GM18861 (cell line): ENCODE measurements around the gene ZNF133.

Experiments used
- ATAC-seq: cut with Tn5 transposase; IDR thresholded peaks from one replicate; pipeline ENCODE4 v1.9.1; 2021; ENCODE audit not compliant: unreplicated experiment

The ZNF133 gene

GRCh38 chr20:18361678-18362077, 73.4 kb downstream of the ZNF133 start:
- ATAC-seq = no peak

- no peak for ATAC-seq
These were observed 74.6 kb downstream of the ZNF133 start for GRCh38 chr20:18362916-18363315.

- ATAC-seq = no peak
These were observed 75.4 kb downstream of the ZNF133 start for GRCh38 chr20:18363708-18364107.

- no peak for ATAC-seq
These were observed 76.4 kb downstream of the ZNF133 start for GRCh38 chr20:18364768-18365167.
